ENCODE data around the gene ATG2B.

The ATG2B gene, protein sequence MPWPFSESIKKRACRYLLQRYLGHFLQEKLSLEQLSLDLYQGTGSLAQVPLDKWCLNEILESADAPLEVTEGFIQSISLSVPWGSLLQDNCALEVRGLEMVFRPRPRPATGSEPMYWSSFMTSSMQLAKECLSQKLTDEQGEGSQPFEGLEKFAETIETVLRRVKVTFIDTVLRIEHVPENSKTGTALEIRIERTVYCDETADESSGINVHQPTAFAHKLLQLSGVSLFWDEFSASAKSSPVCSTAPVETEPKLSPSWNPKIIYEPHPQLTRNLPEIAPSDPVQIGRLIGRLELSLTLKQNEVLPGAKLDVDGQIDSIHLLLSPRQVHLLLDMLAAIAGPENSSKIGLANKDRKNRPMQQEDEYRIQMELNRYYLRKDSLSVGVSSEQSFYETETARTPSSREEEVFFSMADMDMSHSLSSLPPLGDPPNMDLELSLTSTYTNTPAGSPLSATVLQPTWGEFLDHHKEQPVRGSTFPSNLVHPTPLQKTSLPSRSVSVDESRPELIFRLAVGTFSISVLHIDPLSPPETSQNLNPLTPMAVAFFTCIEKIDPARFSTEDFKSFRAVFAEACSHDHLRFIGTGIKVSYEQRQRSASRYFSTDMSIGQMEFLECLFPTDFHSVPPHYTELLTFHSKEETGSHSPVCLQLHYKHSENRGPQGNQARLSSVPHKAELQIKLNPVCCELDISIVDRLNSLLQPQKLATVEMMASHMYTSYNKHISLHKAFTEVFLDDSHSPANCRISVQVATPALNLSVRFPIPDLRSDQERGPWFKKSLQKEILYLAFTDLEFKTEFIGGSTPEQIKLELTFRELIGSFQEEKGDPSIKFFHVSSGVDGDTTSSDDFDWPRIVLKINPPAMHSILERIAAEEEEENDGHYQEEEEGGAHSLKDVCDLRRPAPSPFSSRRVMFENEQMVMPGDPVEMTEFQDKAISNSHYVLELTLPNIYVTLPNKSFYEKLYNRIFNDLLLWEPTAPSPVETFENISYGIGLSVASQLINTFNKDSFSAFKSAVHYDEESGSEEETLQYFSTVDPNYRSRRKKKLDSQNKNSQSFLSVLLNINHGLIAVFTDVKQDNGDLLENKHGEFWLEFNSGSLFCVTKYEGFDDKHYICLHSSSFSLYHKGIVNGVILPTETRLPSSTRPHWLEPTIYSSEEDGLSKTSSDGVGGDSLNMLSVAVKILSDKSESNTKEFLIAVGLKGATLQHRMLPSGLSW (N-terminal part only)

DNA sequence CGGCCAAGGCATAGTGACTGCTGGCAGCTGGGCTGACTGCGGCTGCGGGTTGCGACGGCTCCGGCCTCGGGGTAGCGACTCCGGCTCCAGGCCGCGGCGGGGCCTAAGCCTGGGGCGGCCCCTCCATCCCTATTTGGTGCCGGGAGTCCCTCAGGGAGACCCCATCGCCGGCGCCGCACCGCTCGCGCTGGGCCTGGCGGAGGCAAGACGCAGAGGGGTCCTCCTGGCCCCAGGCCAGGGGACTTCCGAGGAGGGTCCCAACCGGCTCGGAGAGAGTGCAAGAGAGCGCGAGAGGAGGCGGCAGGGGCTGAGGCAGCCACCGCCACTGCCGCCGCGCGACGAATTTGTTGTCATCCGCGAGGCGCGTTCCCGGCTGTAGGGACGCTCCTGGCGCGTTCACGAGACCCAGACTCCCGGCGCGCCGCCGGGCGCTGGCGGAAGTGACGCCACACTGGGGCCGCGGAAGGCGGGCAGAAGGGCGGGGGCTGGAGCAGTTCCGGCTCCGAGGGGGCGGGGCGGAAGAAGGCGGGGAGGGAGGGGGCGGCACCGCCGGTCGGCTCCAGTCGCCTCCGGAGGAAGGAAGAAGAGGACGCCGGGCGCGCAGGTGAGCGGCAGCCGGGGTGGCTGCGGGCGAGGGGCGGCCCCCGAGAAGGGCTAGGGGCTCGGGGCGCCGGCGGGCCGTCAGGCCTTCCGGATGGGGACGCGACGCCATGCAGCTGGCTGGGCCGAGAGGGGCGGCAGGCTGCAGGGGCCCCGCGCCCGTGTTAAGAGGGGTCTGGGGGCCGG lies at the start of gene ATG2B, which contains the start of gene GSKIP:
Gene ATG2B, minus strand, starts transcription at position 377 of the 786 bp plus-strand sequence. Its CDS starts 365 bp downstream, at position 12.
Gene GSKIP, plus strand, starts transcription at position 562 of the 786 bp plus-strand sequence. CDS start 18,722 bp downstream, outside the sequence.
- Histone ChIP-seq H3K4me3 (ENCODE audit: low read depth, low read length) (peak within 1 kb of the TSS; percentile 93), H3K27ac (ENCODE audit: low read depth, low read length) (peak within 1 kb of the TSS; percentile 47; the same call in 1 of the 2 replicates), H2AFZ (ENCODE audit: low read length, unreplicated experiment) (peak within 1 kb of the TSS; percentile 96), H3K79me2 (ENCODE audit: control insufficient read depth, insufficient read depth, low read length, unreplicated experiment) (peaks cover 78% of the 10 kb centered on the region), H3K4me1 (ENCODE audit: control insufficient read depth, insufficient read depth, low read length, unreplicated experiment) (peaks cover 34% of the 10 kb centered on the region), H3K27me3 (ENCODE audit: insufficient read depth, low read length) (no peaks in the 10 kb centered on the region), H3K36me3 (ENCODE audit: insufficient read depth, low read length) (no peaks in the 10 kb centered on the region)

DNA sequence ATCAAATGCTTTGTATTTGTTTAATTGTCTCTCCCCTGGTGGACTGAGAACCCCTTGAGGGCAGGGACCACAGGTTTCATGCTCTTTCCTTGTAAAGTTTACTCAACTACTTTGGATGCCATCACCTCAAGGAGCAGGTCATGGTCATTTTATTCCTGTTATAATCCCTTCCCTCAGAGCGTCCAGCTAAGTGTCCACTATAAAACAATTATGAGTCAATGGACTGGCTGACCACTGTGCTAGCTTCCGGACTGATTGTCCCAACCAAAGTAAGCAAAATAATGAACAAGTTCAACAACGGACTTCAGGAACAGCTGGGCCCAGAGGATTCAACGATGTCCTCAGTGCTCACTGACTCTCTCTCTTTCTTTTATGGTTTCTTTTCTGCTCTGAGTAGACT lies 47.0 kb upstream of the ATG2B start:
- no peaks in the 10 kb centered on the region for H3K36me3 ChIP-seq (ENCODE audit: insufficient read depth, low read length)
- no peak overlapping the region for H3K4me3 ChIP-seq (ENCODE audit: low read depth, low read length)

DNA sequence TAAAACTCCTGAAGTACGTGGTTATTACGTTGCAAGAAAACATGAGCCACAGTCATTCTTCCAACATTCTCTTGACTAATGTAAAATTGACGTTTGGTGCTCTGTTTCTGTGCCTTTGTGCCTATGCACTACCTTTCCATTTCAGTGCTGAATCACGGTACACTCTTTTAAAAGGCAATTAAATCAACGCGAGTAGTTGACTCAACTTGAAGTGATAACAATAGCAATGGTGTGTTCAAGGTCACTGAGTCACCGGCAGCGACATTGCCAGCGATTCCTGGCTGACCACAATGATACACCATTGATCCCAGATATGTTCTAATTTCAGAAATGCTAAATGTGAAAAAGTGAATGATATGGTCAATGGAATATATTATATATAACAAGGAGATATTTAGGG lies 46.6 kb upstream of the ATG2B start:
- no peak overlapping the region for H2AFZ ChIP-seq (ENCODE audit: low read length, unreplicated experiment)

More for the DNA sequence above, 47.0 kb upstream of the ATG2B start:
- no peak overlapping the region for H3K27ac ChIP-seq (ENCODE audit: low read depth, low read length)
- no peak overlapping the region for H2AFZ ChIP-seq (ENCODE audit: low read length, unreplicated experiment)
- no peaks in the 10 kb centered on the region for H3K79me2 ChIP-seq (ENCODE audit: control insufficient read depth, insufficient read depth, low read length, unreplicated experiment)
- H3K27me3 ChIP-seq (ENCODE audit: insufficient read depth, low read length) = peaks cover 9% of the 10 kb centered on the region; the same call in 1 of the 2 replicates
- no peaks in the 10 kb centered on the region for H3K4me1 ChIP-seq (ENCODE audit: control insufficient read depth, insufficient read depth, low read length, unreplicated experiment)

DNA sequence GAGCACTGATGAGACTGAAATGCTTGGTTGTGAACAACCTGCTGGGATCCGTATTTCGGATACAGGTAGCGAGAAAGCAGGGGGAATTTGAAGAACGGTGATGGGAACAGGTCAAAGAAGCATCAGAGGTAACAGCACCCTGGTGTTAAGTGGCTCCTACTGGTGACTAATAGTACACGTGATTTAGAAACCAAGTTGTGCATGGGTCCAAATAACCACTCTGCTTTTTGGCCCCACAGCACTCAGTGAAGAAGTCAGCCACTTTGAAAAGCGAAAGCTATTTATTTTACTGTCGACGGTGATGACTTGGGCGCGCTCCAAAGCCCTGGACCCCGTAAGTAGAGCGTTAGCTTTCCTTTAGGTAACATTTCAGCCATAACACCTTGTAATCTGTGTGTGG lies 45.5 kb upstream of the ATG2B start:
- Histone ChIP-seq H3K4me3 (ENCODE audit: low read depth, low read length) (no peak overlapping the region), H3K79me2 (ENCODE audit: control insufficient read depth, insufficient read depth, low read length, unreplicated experiment) (no peaks in the 10 kb centered on the region), H3K27me3 (ENCODE audit: insufficient read depth, low read length) (peaks cover 6% of the 10 kb centered on the region; the same call in 1 of the 2 replicates), H2AFZ (ENCODE audit: low read length, unreplicated experiment) (no peak overlapping the region), H3K36me3 (ENCODE audit: insufficient read depth, low read length) (no peaks in the 10 kb centered on the region), H3K4me1 (ENCODE audit: control insufficient read depth, insufficient read depth, low read length, unreplicated experiment) (no peaks in the 10 kb centered on the region), H3K27ac (ENCODE audit: low read depth, low read length) (no peak overlapping the region)

More for the DNA sequence above, 46.6 kb upstream of the ATG2B start:
- H3K36me3 ChIP-seq (ENCODE audit: insufficient read depth, low read length) = no peaks in the 10 kb centered on the region
- H3K27me3 ChIP-seq (ENCODE audit: insufficient read depth, low read length) = peaks cover 9% of the 10 kb centered on the region; the same call in 1 of the 2 replicates
- H3K4me3 ChIP-seq (ENCODE audit: low read depth, low read length) = no peak overlapping the region
- no peak overlapping the region for H3K27ac ChIP-seq (ENCODE audit: low read depth, low read length)
- H3K4me1 ChIP-seq (ENCODE audit: control insufficient read depth, insufficient read depth, low read length, unreplicated experiment) = no peaks in the 10 kb centered on the region
- no peaks in the 10 kb centered on the region for H3K79me2 ChIP-seq (ENCODE audit: control insufficient read depth, insufficient read depth, low read length, unreplicated experiment)

DNA sequence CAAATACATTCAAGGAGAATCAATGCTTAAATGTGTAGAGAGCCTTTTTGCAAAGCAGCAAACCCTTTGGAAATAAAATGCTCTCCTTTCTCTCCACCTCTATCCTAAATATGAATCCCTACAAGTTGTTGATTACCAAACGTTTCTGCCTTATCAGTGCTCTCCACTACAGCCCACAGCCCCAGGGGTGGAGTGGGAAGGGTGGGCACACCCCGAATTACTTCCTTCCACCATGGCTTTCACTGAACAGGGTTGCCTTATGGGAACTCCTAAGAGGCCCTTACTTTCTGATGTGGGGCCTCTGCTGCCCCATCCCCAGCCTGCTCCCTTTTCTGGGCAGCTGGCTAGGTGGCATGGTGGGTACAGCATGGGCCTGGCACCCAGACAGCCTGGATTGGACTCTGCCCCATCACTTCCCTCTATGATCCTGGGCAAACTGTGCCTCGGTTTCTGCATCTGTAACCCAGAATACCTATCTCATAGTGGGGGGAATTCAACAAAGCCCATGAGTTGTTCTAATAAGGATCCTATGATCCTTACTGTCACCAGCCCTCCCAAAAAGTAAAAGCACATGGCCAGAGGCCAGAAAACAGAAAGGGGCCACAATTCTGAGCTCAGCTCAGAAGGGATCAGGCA lies 44.9 kb upstream of the ATG2B start:
- Histone ChIP-seq H3K27ac (ENCODE audit: low read depth, low read length) (no peak overlapping the region), H3K4me3 (ENCODE audit: low read depth, low read length) (no peak overlapping the region), H3K79me2 (ENCODE audit: control insufficient read depth, insufficient read depth, low read length, unreplicated experiment) (no peaks in the 10 kb centered on the region), H3K27me3 (ENCODE audit: insufficient read depth, low read length) (peaks cover under 1% of the 10 kb centered on the region; the same call in 1 of the 2 replicates), H2AFZ (ENCODE audit: low read length, unreplicated experiment) (no peak overlapping the region), H3K36me3 (ENCODE audit: insufficient read depth, low read length) (no peaks in the 10 kb centered on the region), H3K4me1 (ENCODE audit: control insufficient read depth, insufficient read depth, low read length, unreplicated experiment) (no peaks in the 10 kb centered on the region)

DNA sequence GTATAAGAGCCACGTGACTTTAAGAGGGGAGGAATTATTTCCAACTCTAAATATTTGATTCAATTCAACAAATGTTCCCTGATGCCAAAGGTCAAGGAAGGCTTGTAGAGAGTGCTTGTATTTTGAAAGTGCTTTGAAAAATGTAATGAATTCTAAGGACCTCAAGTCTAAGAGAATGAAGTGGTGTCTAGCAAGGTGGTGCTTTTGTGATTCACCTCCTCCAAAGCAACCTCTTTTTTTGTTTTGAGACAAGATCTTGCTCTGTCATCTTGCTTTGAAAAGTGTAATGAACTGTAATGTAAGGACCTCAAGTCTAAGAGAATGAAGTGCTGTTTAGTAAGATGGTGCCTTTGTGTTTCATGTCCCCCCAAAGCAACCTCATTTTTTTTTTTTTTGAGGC lies 42.5 kb upstream of the ATG2B start:
- Histone ChIP-seq H2AFZ (ENCODE audit: low read length, unreplicated experiment) (no peak overlapping the region), H3K27me3 (ENCODE audit: insufficient read depth, low read length) (peaks cover 17% of the 10 kb centered on the region), H3K36me3 (ENCODE audit: insufficient read depth, low read length) (no peaks in the 10 kb centered on the region), H3K27ac (ENCODE audit: low read depth, low read length) (no peak overlapping the region), H3K4me3 (ENCODE audit: low read depth, low read length) (no peak overlapping the region), H3K4me1 (ENCODE audit: control insufficient read depth, insufficient read depth, low read length, unreplicated experiment) (no peaks in the 10 kb centered on the region), H3K79me2 (ENCODE audit: control insufficient read depth, insufficient read depth, low read length, unreplicated experiment) (no peaks in the 10 kb centered on the region)

DNA sequence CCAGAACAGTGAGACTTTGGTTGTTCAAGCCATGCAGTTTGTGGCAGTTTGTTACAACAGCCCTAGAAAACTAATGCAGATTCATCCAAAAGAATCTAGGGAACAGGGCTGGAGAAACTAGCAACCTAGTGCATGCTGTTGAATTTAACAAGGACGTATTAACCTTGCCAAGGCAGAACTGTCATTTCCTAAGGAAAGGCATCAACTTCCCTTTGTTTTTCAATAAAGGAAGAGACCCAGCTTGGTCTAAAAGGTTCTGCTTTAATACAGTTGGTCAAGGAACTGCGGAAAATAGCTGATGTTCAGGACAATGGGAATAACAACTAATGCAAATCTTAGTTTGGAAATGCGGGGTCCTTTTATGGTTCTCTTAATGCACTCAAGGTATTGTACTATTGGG lies 40.3 kb upstream of the ATG2B start:
- Histone ChIP-seq H3K27me3 (ENCODE audit: insufficient read depth, low read length) (peaks cover 36% of the 10 kb centered on the region), H3K36me3 (ENCODE audit: insufficient read depth, low read length) (no peaks in the 10 kb centered on the region), H3K27ac (ENCODE audit: low read depth, low read length) (no peak overlapping the region), H3K4me1 (ENCODE audit: control insufficient read depth, insufficient read depth, low read length, unreplicated experiment) (no peaks in the 10 kb centered on the region), H3K79me2 (ENCODE audit: control insufficient read depth, insufficient read depth, low read length, unreplicated experiment) (no peaks in the 10 kb centered on the region), H2AFZ (ENCODE audit: low read length, unreplicated experiment) (no peak overlapping the region), H3K4me3 (ENCODE audit: low read depth, low read length) (no peak overlapping the region)

DNA sequence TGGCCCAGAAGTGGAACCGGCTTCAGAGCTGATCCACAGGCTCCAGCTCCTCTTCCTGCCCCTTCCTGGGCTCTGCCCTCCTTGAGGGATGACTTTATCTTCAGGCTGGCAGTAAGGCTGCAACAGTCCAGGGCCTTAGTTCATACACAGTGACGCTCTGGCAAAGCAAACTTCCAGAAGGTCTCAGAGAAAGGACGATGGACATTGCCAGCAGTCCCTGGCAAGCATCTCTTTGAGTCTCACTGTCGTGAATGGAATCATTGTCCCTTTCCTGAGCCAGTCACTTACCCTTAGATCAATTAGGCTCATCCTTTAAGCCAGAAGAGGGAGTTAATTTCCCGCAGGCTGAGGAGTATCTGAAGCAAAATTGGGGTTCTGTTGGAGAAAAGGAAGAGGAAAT lies 37.4 kb upstream of the ATG2B start:
- no peaks in the 10 kb centered on the region for H3K36me3 ChIP-seq (ENCODE audit: insufficient read depth, low read length)
- H3K4me1 ChIP-seq (ENCODE audit: control insufficient read depth, insufficient read depth, low read length, unreplicated experiment) = no peaks in the 10 kb centered on the region
- peaks cover 44% of the 10 kb centered on the region for H3K27me3 ChIP-seq (ENCODE audit: insufficient read depth, low read length)
- H3K79me2 ChIP-seq (ENCODE audit: control insufficient read depth, insufficient read depth, low read length, unreplicated experiment) = no peaks in the 10 kb centered on the region
- no peak overlapping the region for H3K4me3 ChIP-seq (ENCODE audit: low read depth, low read length)
- H2AFZ ChIP-seq (ENCODE audit: low read length, unreplicated experiment) = no peak overlapping the region
- no peak overlapping the region for H3K27ac ChIP-seq (ENCODE audit: low read depth, low read length)

DNA sequence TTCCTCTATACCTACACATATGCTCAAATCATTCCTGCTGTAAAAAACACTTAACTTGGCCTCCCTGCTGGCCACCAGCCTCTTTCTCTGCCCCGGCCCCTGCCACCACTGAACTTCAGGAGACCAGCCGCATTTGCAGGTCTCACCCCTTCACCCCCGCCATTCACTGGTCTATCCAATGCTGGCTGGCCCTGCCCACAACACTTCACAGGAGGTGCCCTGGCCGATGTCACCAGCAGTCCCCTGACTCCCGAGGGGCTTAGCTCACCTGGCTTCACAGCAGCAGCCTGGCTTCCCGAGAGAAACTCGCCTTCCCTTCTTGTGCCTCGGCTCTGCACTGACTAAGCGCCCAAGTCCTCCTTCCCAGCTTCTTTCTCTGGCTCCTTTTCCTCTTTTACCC lies 36.3 kb upstream of the ATG2B start:
- H3K79me2 ChIP-seq (ENCODE audit: control insufficient read depth, insufficient read depth, low read length, unreplicated experiment) = no peaks in the 10 kb centered on the region
- H3K27me3 ChIP-seq (ENCODE audit: insufficient read depth, low read length) = peaks cover 44% of the 10 kb centered on the region
- H3K4me1 ChIP-seq (ENCODE audit: control insufficient read depth, insufficient read depth, low read length, unreplicated experiment) = no peaks in the 10 kb centered on the region
- H2AFZ ChIP-seq (ENCODE audit: low read length, unreplicated experiment) = no peak overlapping the region
- H3K4me3 ChIP-seq (ENCODE audit: low read depth, low read length) = no peak overlapping the region
- no peaks in the 10 kb centered on the region for H3K36me3 ChIP-seq (ENCODE audit: insufficient read depth, low read length)
- H3K27ac ChIP-seq (ENCODE audit: low read depth, low read length) = no peak overlapping the region
